Activated CD8-positive, alpha-beta T cell treated with anti-CD3 and anti-CD28 coated beads for 36 hours (primary cell): Measurements from ENCODE around the gene SPATA16. TPM values are rescaled to one million over a fixed set of nuclear protein-coding genes. Genes with fewer than 3 reads are reported as not detected.

Source experiments
- ATAC-seq: fragments of 200-7000 bp; cut with Tn5 transposase; one replicate; pipeline ENCODE4 v1.10.0; 2021; ENCODE audit warnings: mild to moderate bottlenecking, moderate library complexity
- CTCF ChIA-PET: fragments of 350-600 bp; sonication (Branson Sonifier 250); formaldehyde crosslinking; loops from one replicate; lab custom pipeline; 2021; ENCODE audit warnings: antibody characterized with exemption; lab: Charles Lee
- POLR2A ChIA-PET: fragments of 350-600 bp; sonication (Branson Sonifier 250); formaldehyde crosslinking; loops from one replicate; lab custom pipeline; 2021; ENCODE audit warnings: antibody characterized with exemption; lab: Charles Lee
- DNase-seq: peaks from one replicate; pipeline ENCODE4 v3.0.0-alpha.2; 2020
- H3K27ac Mint-ChIP-seq: one replicate; pipeline ENCODE4 v1.8.0; 2021; ENCODE audit warnings: mild to moderate bottlenecking, mixed read lengths
- H3K27me3 Mint-ChIP-seq: one replicate; pipeline ENCODE4 v1.8.0; 2021; ENCODE audit warnings: mixed read lengths
- H3K36me3 Mint-ChIP-seq: one replicate; pipeline ENCODE4 v1.8.0; 2021; ENCODE audit warnings: low read depth, mixed read lengths
- H3K4me1 Mint-ChIP-seq: one replicate; pipeline ENCODE4 v1.8.0; 2021; ENCODE audit warnings: low read depth, mixed read lengths
- H3K4me3 Mint-ChIP-seq: one replicate; pipeline ENCODE4 v1.8.0; 2021; ENCODE audit warnings: mild to moderate bottlenecking, moderate library complexity, mixed read lengths
- H3K9me3 Mint-ChIP-seq: one replicate; pipeline ENCODE4 v1.8.0; 2021; ENCODE audit warnings: mixed read lengths
- CTCF ChIP-seq: fragments of 200-600 bp; IDR thresholded peaks from one replicate; pipeline ENCODE4 v1.8.0; 2022; ENCODE audit warnings: antibody characterized with exemption, mild to moderate bottlenecking
- intact Hi-C: fragments of 100-400 bp; cut with micrococcal nuclease; formaldehyde crosslinking; loops from one replicate; pipeline ENCODE4 v1.10.0; 2022
- total RNA-seq, 2 experiments: library from RNA; stranded (reverse); gene quantifications; one replicate each; pipeline ENCODE4 v1.2.3, GENCODE V29; 2021

SPATA16 gene
- total RNA-seq, 2 experiments from 2014 or later: not detected

GRCh38 chr3:172924546-172924945 lies 216.5 kb downstream of the SPATA16 start:
- Mint-ChIP-seq H3K4me1 (no peaks in the 10 kb centered on the region), H3K9me3 (no peaks in the 10 kb centered on the region), H3K27ac (no peak overlapping the region), H3K4me3 (no peak overlapping the region), H3K36me3 (no peaks in the 10 kb centered on the region), H3K27me3 (no peaks in the 10 kb centered on the region)
- no peak for DNase-seq
- CTCF ChIA-PET: no interaction called here
- intact Hi-C loops: no loop called here
- POLR2A ChIA-PET: no interaction called here
- ATAC-seq: no peak
- no peak for TF ChIP-seq CTCF

- no peak for DNase-seq
- Mint-ChIP-seq H3K27ac (no peak overlapping the region), H3K27me3 (no peaks in the 10 kb centered on the region), H3K9me3 (no peaks in the 10 kb centered on the region), H3K36me3 (no peaks in the 10 kb centered on the region), H3K4me1 (no peaks in the 10 kb centered on the region), H3K4me3 (no peak overlapping the region)
- ChIA-PET POLR2A (no interaction called here), CTCF (no interaction called here)
- TF ChIP-seq CTCF: no peak
- intact Hi-C loops: no loop called here
- ATAC-seq: no peak
These were observed 221.7 kb downstream of the SPATA16 start for GRCh38 chr3:172919297-172919683.

GRCh38 chr3:172918568-172919296 lies 222.3 kb downstream of the SPATA16 start:
- Mint-ChIP-seq H3K4me3 (no peak overlapping the region), H3K4me1 (no peaks in the 10 kb centered on the region), H3K27ac (no peak overlapping the region), H3K36me3 (no peaks in the 10 kb centered on the region), H3K9me3 (no peaks in the 10 kb centered on the region), H3K27me3 (no peaks in the 10 kb centered on the region)
- intact Hi-C loops: no loop called here
- DNase-seq (no peak), ATAC-seq (no peak)
- ChIA-PET POLR2A (no interaction called here), CTCF (no interaction called here)
- no peak for TF ChIP-seq CTCF

- intact Hi-C loops: no loop called here
- Mint-ChIP-seq H3K9me3 (no peaks in the 10 kb centered on the region), H3K4me1 (no peaks in the 10 kb centered on the region), H3K27ac (no peak overlapping the region), H3K36me3 (no peaks in the 10 kb centered on the region), H3K27me3 (no peaks in the 10 kb centered on the region), H3K4me3 (no peak overlapping the region)
- DNase-seq (no peak), ATAC-seq (no peak)
- no peak for TF ChIP-seq CTCF
- ChIA-PET CTCF (no interaction called here), POLR2A (no interaction called here)
These were observed 222.9 kb downstream of the SPATA16 start for GRCh38 chr3:172918165-172918564.

- H3K4me3 Mint-ChIP-seq: no peak overlapping the region
- H3K27me3 Mint-ChIP-seq: peaks cover 3% of the 10 kb centered on the region
- H3K4me1 Mint-ChIP-seq: no peaks in the 10 kb centered on the region
- no peak for ATAC-seq
- no peak for DNase-seq
- H3K27ac Mint-ChIP-seq: no peak overlapping the region
- ChIA-PET POLR2A (interaction anchor here (0.6 kb wide), 1 partner anchor 14 kb away, joined by 3 read pairs; no protein-coding TSS in a partner anchor), CTCF (no interaction called here)
- no peaks in the 10 kb centered on the region for H3K9me3 Mint-ChIP-seq
- intact Hi-C loops: no loop called here
- no peak for TF ChIP-seq CTCF
- H3K36me3 Mint-ChIP-seq: no peaks in the 10 kb centered on the region
These were observed 225.0 kb downstream of the SPATA16 start for GRCh38 chr3:172915911-172916514.
